Mesodermal cell (in vitro differentiated cells): Measurements from ENCODE around the gene ARRB1.

Experiments used
- H3K27ac ChIP-seq: 2 replicates; pipeline ENCODE4 v1.7.0; 2013; ENCODE audit warnings: mild to moderate bottlenecking, low read depth, low read length, moderate library complexity; ENCODE audit not compliant: severe bottlenecking
- H3K36me3 ChIP-seq: 2 replicates; pipeline ENCODE4 v1.7.1; 2013; ENCODE audit warnings: mild to moderate bottlenecking, low read length, moderate library complexity; ENCODE audit not compliant: control insufficient read depth, insufficient read depth
- H3K4me1 ChIP-seq: one replicate; pipeline ENCODE4 v1.7.1; 2013; ENCODE audit warnings: mild to moderate bottlenecking, low read length; ENCODE audit not compliant: insufficient read depth, control insufficient read depth, poor library complexity, severe bottlenecking
- H3K4me3 ChIP-seq: 2 replicates; pipeline ENCODE4 v1.7.0; 2013; ENCODE audit warnings: low read length, control low read depth, mild to moderate bottlenecking; ENCODE audit not compliant: insufficient read depth, poor library complexity, severe bottlenecking; ENCODE audit errors: extremely low read depth
- H3K9me3 ChIP-seq: 2 replicates; pipeline ENCODE4 v1.7.1; 2013; ENCODE audit warnings: mild to moderate bottlenecking, low read length, moderate library complexity; ENCODE audit not compliant: control insufficient read depth
- WGBS, 2 experiments: methylation state at CpG; one replicate each; pipeline ENCODE4 v1.1.5; 2013; ENCODE audit warnings: missing lambda C conversion rate in 2 of 2; ENCODE audit not compliant: insufficient coverage in 2 of 2; 5-methylcytosine and 5-hydroxymethylcytosine counted together

Gene ARRB1

GRCh38 chr11:75298976-75299260, 52.5 kb downstream of the ARRB1 start:
- Histone ChIP-seq H3K4me1 (no peaks in the 10 kb centered on the region), H3K4me3 (no peak overlapping the region), H3K36me3 (peaks cover 9% of the 10 kb centered on the region), H3K9me3 (no peaks in the 10 kb centered on the region), H3K27ac (no peak overlapping the region)

DNA sequence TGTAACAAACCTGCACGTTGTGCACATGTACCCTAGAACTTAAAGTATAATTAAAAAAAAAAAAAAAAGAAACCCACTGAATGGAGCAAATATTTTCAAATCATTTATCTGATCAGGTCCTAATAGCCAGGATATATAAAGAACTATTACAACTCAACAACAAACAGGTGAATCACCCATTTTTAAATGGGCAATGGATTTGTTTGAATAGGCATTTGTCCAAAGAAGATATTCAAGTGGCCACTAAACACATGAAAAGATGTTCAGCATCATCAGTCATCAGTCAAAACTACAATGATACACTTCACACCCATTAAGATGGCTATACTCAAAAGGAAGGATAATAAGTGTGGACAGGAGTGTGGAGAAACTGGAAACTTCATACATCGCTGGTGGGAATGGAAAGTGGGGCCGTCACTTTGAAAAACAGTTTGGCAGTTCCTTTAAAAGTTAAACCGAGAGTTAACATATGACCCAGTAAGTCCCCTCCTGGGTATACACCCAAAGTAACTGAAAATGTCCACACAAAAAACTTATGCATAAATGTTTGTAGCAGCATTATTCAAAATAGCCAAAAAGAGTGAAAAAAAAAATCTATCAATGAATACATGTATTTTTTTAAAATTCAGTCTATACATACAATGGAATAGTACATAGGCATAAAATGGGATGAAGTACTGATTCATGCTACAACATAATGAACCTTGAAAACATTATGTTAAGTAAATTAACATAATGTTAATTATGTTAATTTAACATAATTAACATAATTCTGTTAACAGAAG, 53.1 kb downstream of the ARRB1 start:
- H3K27ac ChIP-seq: no peak overlapping the region
- peaks cover 9% of the 10 kb centered on the region for H3K36me3 ChIP-seq
- 88 to 90% methylated on average over 2 to 3 of the region's 4 CpGs for WGBS, 2 experiments
- peaks cover under 1% of the 10 kb centered on the region for H3K4me1 ChIP-seq
- no peaks in the 10 kb centered on the region for H3K9me3 ChIP-seq
- no peak overlapping the region for H3K4me3 ChIP-seq

GRCh38 chr11:75293903-75294302, 57.6 kb downstream of the ARRB1 start:
- no peak overlapping the region for H3K4me3 ChIP-seq
- peaks cover 11% of the 10 kb centered on the region for H3K36me3 ChIP-seq
- peaks cover 7% of the 10 kb centered on the region for H3K4me1 ChIP-seq
- 63 to 91% methylated on average over 1 of the region's 2 CpGs for WGBS, 2 experiments
- H3K9me3 ChIP-seq: no peaks in the 10 kb centered on the region
- no peak overlapping the region for H3K27ac ChIP-seq

DNA sequence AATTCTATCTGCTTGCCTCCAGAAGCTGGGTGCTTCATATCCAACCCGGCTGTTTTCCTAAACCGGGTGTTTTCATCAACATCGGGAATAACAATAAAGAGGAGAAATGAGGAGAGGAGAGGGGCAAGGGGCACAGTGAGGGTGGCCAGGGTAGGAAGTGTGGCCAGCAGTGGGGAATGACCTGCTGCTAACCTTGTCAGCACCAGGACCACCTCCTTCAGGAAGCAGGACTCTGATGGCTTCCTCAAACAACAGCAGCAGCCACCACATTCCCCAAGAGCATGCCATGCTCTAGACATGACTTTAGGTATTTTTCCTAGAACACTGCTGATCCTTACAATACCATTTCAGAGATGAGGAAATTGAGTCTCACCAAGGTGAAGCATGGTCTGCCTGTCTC, 58.5 kb downstream of the ARRB1 start:
- Histone ChIP-seq H3K9me3 (no peaks in the 10 kb centered on the region), H3K4me1 (peaks cover 7% of the 10 kb centered on the region), H3K4me3 (no peak overlapping the region), H3K27ac (no peak overlapping the region), H3K36me3 (peaks cover 11% of the 10 kb centered on the region)
- WGBS, 2 experiments: 97 to 100% methylated on average over 2 to 3 of the region's 3 CpGs

GRCh38 chr11:75291741-75292140, 59.7 kb downstream of the ARRB1 start:
- Histone ChIP-seq H3K27ac (no peak overlapping the region), H3K4me1 (peaks cover 7% of the 10 kb centered on the region), H3K36me3 (peaks cover 16% of the 10 kb centered on the region), H3K9me3 (no peaks in the 10 kb centered on the region), H3K4me3 (no peak overlapping the region)
- WGBS, 2 experiments: 96% methylated on average over 3 to 5 of the region's 6 CpGs

DNA sequence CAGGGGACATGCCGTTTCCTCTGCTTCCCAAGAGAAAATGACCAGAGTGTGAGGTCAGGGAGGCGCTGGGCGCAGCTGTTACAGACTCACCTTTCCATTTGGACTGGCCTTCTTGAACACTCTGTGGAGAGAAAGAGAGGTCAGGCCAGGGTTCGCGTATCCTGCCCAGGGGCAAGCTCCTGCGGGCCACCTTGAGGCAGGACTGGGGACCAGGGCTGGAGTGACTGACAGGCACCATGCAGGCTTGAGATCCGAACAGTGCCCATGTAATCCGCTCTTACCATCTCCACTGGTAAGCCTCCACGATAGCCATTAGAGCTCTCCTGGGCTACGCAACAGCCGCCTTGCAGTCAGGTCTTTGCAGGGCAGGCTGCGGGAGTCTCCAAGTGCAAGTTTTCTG, 61.5 kb downstream of the ARRB1 start:
- no peaks in the 10 kb centered on the region for H3K9me3 ChIP-seq
- peaks cover 17% of the 10 kb centered on the region for H3K36me3 ChIP-seq
- H3K27ac ChIP-seq: no peak overlapping the region
- no peak overlapping the region for H3K4me3 ChIP-seq
- peaks cover 7% of the 10 kb centered on the region for H3K4me1 ChIP-seq
- WGBS, 2 experiments: 87 to 93% methylated on average over 10 of the region's 12 CpGs

- H3K27ac ChIP-seq: no peak overlapping the region
- H3K9me3 ChIP-seq: no peaks in the 10 kb centered on the region
- H3K4me1 ChIP-seq: peaks cover 7% of the 10 kb centered on the region
- H3K4me3 ChIP-seq: no peak overlapping the region
- H3K36me3 ChIP-seq: peaks cover 17% of the 10 kb centered on the region
- 86% methylated on average over 6 of the region's 6 CpGs; no CpG with 5 or more reads in 1 of the 2 experiments for WGBS, 2 experiments
Observed at GRCh38 chr11:75289511-75289760, 62.0 kb downstream of the ARRB1 start.

GRCh38 chr11:75287579-75287978, 63.9 kb downstream of the ARRB1 start:
- Histone ChIP-seq H3K9me3 (no peaks in the 10 kb centered on the region), H3K4me3 (no peak overlapping the region), H3K4me1 (peaks cover 7% of the 10 kb centered on the region), H3K36me3 (peaks cover 23% of the 10 kb centered on the region), H3K27ac (no peak overlapping the region)
- WGBS, 2 experiments: 97 to 100% methylated on average over 17 of the region's 17 CpGs

GRCh38 chr11:75286826-75287465, 64.5 kb downstream of the ARRB1 start:
- Histone ChIP-seq H3K27ac (no peak overlapping the region), H3K4me1 (peaks cover 7% of the 10 kb centered on the region), H3K9me3 (no peaks in the 10 kb centered on the region), H3K4me3 (no peak overlapping the region), H3K36me3 (peaks cover 29% of the 10 kb centered on the region)
- WGBS, 2 experiments: 91 to 95% methylated on average over 9 to 14 of the region's 14 CpGs

- peaks cover 35% of the 10 kb centered on the region for H3K36me3 ChIP-seq
- 99 to 100% methylated on average over 3 to 5 of the region's 5 CpGs for WGBS, 2 experiments
- no peak overlapping the region for H3K4me3 ChIP-seq
- H3K27ac ChIP-seq: no peak overlapping the region
- peaks cover 7% of the 10 kb centered on the region for H3K4me1 ChIP-seq
- no peaks in the 10 kb centered on the region for H3K9me3 ChIP-seq
Observed at GRCh38 chr11:75285776-75286360, 65.6 kb downstream of the ARRB1 start.

- Histone ChIP-seq H3K4me3 (no peak overlapping the region), H3K27ac (no peak overlapping the region), H3K36me3 (peaks cover 42% of the 10 kb centered on the region), H3K4me1 (peaks cover 24% of the 10 kb centered on the region), H3K9me3 (no peaks in the 10 kb centered on the region)
- WGBS, 2 experiments: 90 to 92% methylated on average over 11 to 12 of the region's 16 CpGs
Observed at GRCh38 chr11:75283391-75283931, 68.0 kb downstream of the ARRB1 start.
